Activated naive CD4-positive, alpha-beta T cell treated with anti-CD3 and anti-CD28 coated beads, Interleukin-2, amount 50 U/mL, for 24 hours (primary cell): Measurements from ENCODE around the gene GPBAR1.
"Not testable (repeated sequence)": the region's sequence is repeated elsewhere in the genome, so short reads cannot be mapped to it uniquely, and the experiment has no call there.

Experiments used
- H3K27ac Mint-ChIP-seq: one replicate; pipeline ENCODE4 v1.8.0; 2021; ENCODE audit warnings: mild to moderate bottlenecking, mixed read lengths
- H3K27me3 Mint-ChIP-seq: one replicate; pipeline ENCODE4 v1.8.0; 2021; ENCODE audit warnings: mixed read lengths
- H3K36me3 Mint-ChIP-seq: one replicate; pipeline ENCODE4 v1.8.0; 2021; ENCODE audit warnings: mixed read lengths
- H3K4me1 Mint-ChIP-seq: one replicate; pipeline ENCODE4 v1.8.0; 2021; ENCODE audit warnings: mixed read lengths
- H3K4me3 Mint-ChIP-seq: one replicate; pipeline ENCODE4 v1.8.0; 2021; ENCODE audit warnings: mild to moderate bottlenecking, mixed read lengths
- H3K9me3 Mint-ChIP-seq: one replicate; pipeline ENCODE4 v1.8.0; 2021; ENCODE audit warnings: mixed read lengths

Gene GPBAR1

DNA sequence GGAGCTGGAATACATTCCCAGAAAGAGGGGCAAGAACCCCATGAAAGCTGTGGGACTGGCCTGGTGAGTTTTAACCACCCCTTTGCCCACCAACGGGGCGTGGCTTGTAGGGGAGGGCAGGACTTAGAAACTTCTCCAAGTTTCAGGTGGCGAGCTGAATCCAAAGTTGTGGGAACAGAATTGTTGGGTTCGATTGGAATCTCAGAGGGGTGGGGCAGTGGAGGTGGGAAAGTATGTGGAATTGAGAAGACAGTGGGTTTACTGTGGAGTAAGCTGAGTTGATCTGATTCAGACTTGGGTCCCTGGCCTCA, 10.6 kb downstream of the GPBAR1 start:
- Mint-ChIP-seq H3K36me3 (peaks cover 10% of the 10 kb centered on the region), H3K27me3 (no peaks in the 10 kb centered on the region), H3K4me3 (peak overlapping the region; percentile 99), H3K9me3 (no peaks in the 10 kb centered on the region), H3K4me1 (peaks cover 47% of the 10 kb centered on the region), H3K27ac (peak overlapping the region; percentile 48)

DNA sequence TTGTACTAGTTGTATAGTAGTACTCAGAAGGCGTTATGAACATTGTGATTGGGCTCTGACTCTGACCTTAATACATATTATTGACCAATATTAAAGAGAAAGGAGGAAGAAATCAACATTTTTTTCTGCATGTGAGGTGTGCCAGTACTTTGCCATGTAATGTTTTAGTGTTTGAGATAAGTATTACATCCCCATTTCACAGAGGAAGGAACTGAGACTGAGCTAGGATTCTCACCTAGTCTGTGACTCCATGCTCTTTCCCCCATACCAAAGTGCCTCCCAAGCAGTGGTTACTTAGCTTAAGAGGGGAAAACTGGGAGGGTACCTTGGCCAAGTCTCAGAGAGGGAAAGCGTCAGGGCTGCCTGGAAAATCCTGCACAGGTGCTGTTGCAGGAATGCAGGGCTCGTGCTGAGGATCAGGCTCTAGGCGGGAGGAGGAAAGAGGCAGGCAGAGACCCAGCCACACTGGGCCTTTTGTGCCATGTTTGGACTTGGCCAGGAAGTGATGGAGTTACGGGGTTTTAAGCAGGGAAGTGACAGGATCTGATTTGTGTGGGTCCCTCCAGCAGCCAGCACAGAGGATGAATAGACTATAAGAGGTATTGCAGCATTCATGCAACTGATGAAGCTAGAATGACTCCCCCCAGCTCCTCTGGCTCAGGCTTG, 11.2 kb downstream of the GPBAR1 start:
- Mint-ChIP-seq H3K27me3 (no peaks in the 10 kb centered on the region), H3K4me1 (peaks cover 46% of the 10 kb centered on the region), H3K27ac (peak overlapping the region; percentile 48), H3K9me3 (no peaks in the 10 kb centered on the region), H3K4me3 (peak overlapping the region; percentile 99), H3K36me3 (peaks cover 10% of the 10 kb centered on the region)

- Mint-ChIP-seq H3K4me3 (peak overlapping the region; percentile 33), H3K27me3 (no peaks in the 10 kb centered on the region), H3K27ac (peak overlapping the region; percentile 46), H3K9me3 (no peaks in the 10 kb centered on the region), H3K36me3 (peaks cover 10% of the 10 kb centered on the region), H3K4me1 (peaks cover 43% of the 10 kb centered on the region)
Measured at GRCh38 chr2:218272531-218273212, 11.9 kb downstream of the GPBAR1 start.

GRCh38 chr2:218273214-218273907, 12.5 kb downstream of the GPBAR1 start:
- not testable (repeated sequence) for H3K27me3 Mint-ChIP-seq, H3K4me3 Mint-ChIP-seq, H3K9me3 Mint-ChIP-seq, H3K36me3 Mint-ChIP-seq
- Mint-ChIP-seq H3K4me1 (peaks cover 42% of the 10 kb centered on the region), H3K27ac (peak overlapping the region; percentile 62)

GRCh38 chr2:218273908-218274249, 13.1 kb downstream of the GPBAR1 start:
- no peak overlapping the region for H3K4me3 Mint-ChIP-seq
- H3K27me3 Mint-ChIP-seq: no peaks in the 10 kb centered on the region
- H3K9me3 Mint-ChIP-seq: no peaks in the 10 kb centered on the region
- H3K36me3 Mint-ChIP-seq: peaks cover 10% of the 10 kb centered on the region
- peak overlapping the region; percentile 62 for H3K27ac Mint-ChIP-seq
- peaks cover 42% of the 10 kb centered on the region for H3K4me1 Mint-ChIP-seq

DNA sequence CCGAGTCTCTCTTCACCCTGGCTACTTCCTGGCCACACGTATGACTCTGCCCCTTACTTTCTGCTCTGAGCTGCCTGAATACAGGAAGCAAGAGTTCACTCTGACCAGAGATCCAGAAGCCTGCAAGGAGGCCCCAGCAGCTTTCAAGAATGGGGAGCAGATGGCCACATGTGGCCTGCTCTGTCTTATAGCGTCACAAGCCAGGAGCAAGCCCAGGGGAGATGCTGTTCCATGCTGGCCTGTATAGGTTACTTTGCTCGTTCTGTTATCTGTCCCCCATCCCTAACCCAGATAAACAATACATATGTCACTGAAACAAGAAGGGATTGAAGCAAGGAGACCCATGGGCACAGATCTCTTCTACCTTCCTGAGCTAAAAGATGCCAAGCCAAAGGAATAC, 13.8 kb downstream of the GPBAR1 start:
- H3K4me3 Mint-ChIP-seq: no peak overlapping the region
- H3K27me3 Mint-ChIP-seq: no peaks in the 10 kb centered on the region
- H3K4me1 Mint-ChIP-seq: peaks cover 38% of the 10 kb centered on the region
- peaks cover 6% of the 10 kb centered on the region for H3K36me3 Mint-ChIP-seq
- H3K27ac Mint-ChIP-seq: no peak overlapping the region
- H3K9me3 Mint-ChIP-seq: no peaks in the 10 kb centered on the region

DNA sequence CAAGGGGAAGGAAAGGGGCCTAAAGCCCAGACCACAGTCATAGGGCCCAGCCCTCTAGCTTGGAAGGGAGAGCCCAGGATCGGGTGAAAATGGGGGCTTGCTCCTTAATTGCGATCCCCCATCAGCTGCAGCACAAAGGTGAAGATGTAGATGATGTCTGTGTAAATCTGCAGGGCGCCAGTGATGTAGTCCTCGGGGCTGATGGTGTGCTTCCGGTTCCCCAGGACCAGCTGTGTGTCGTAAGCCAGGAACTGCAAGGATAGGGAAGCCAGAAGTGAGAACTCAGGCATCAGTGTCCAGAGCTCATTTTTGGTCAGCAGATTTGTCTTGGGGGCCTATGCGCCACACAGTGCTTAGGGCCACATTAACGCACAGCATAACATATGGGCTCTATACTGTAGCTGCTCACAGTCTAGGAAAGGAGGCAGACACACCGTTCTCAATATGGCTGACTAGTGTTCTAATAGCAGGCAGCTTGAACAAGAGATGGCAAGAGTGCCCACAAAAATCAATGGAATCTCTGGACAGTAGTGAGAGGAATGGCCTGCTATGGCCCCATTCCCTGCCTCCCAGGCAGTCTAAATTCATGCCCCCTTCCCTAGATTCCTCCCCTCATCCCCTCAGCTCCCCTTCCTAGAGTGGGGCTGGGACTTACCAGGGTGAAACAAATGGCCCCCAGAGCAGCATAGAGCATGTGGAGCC, 14.7 kb downstream of the GPBAR1 start:
- Mint-ChIP-seq H3K36me3 (peaks cover 11% of the 10 kb centered on the region), H3K27ac (peak overlapping the region; percentile 46), H3K9me3 (no peaks in the 10 kb centered on the region), H3K4me3 (no peak overlapping the region), H3K4me1 (peaks cover 40% of the 10 kb centered on the region), H3K27me3 (no peaks in the 10 kb centered on the region)

GRCh38 chr2:218276986-218277755, 16.4 kb downstream of the GPBAR1 start:
- Mint-ChIP-seq H3K27me3 (no peaks in the 10 kb centered on the region), H3K4me3 (no peak overlapping the region), H3K27ac (peak overlapping the region; percentile 84), H3K36me3 (peaks cover 13% of the 10 kb centered on the region), H3K9me3 (no peaks in the 10 kb centered on the region), H3K4me1 (peaks cover 29% of the 10 kb centered on the region)

GRCh38 chr2:218277921-218278320, 17.1 kb downstream of the GPBAR1 start:
- Mint-ChIP-seq H3K4me3 (no peak overlapping the region), H3K27me3 (no peaks in the 10 kb centered on the region), H3K36me3 (peaks cover 13% of the 10 kb centered on the region), H3K4me1 (peaks cover 29% of the 10 kb centered on the region), H3K9me3 (no peaks in the 10 kb centered on the region), H3K27ac (no peak overlapping the region)

GRCh38 chr2:218278531-218279360, 17.9 kb downstream of the GPBAR1 start:
- Mint-ChIP-seq H3K27me3 (no peaks in the 10 kb centered on the region), H3K4me3 (no peak overlapping the region), H3K9me3 (no peaks in the 10 kb centered on the region), H3K27ac (peak overlapping the region; percentile 13), H3K36me3 (peaks cover 13% of the 10 kb centered on the region), H3K4me1 (peaks cover 34% of the 10 kb centered on the region)

- Mint-ChIP-seq H3K4me3 (no peak overlapping the region), H3K27me3 (no peaks in the 10 kb centered on the region), H3K36me3 (peaks cover 8% of the 10 kb centered on the region), H3K4me1 (peaks cover 46% of the 10 kb centered on the region), H3K27ac (no peak overlapping the region), H3K9me3 (no peaks in the 10 kb centered on the region)
Measured at GRCh38 chr2:218280260-218280870, 19.6 kb downstream of the GPBAR1 start.

DNA sequence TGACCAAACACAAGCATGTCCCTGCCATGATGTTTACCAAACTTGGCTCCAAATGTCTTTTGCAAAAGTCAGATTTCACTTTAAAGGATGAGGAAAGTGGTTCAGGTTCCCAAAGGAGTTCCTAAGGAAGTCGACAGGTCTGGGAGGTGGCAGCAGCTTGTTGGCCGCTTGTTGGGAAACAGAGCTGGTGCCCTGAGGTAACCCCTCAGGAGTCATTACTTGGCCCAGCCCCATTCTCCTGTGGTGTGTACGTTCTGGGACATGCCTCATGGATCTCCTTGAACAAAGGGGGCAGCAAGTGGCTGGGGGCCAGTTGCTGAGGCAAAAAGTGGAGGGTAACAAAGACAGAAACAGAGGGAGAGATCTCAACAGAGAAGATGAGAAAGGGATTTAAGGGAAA, 20.6 kb downstream of the GPBAR1 start:
- peaks cover 57% of the 10 kb centered on the region for H3K4me1 Mint-ChIP-seq
- H3K9me3 Mint-ChIP-seq: no peaks in the 10 kb centered on the region
- H3K36me3 Mint-ChIP-seq: peaks cover 8% of the 10 kb centered on the region
- no peaks in the 10 kb centered on the region for H3K27me3 Mint-ChIP-seq
- no peak overlapping the region for H3K4me3 Mint-ChIP-seq
- H3K27ac Mint-ChIP-seq: no peak overlapping the region

GRCh38 chr2:218282173-218282991, 21.6 kb downstream of the GPBAR1 start:
- Mint-ChIP-seq H3K4me1 (peaks cover 65% of the 10 kb centered on the region), H3K27me3 (no peaks in the 10 kb centered on the region), H3K36me3 (peaks cover 8% of the 10 kb centered on the region), H3K9me3 (no peaks in the 10 kb centered on the region), H3K4me3 (no peak overlapping the region), H3K27ac (no peak overlapping the region)
